Thyroid gland (tissue), 4 donors: ENCODE measurements around the gene SIRPB2. TPM values are rescaled to one million over a fixed set of nuclear protein-coding genes. Genes with fewer than 3 reads are reported as not detected.

ENCODE experiments used
- DNase-seq, 2 donors: peaks; one replicate each; pipeline ENCODE4 v3.0.0-alpha.2; 2019
- H3K27ac ChIP-seq, 3 donors: fragments of 200-600 bp; sonication (generic); 1 replicate in 2 of 3; 2 replicates in 1 of 3; pipeline ENCODE4 v1.5.1; 2016 to 2019; ENCODE audit warnings: mild to moderate bottlenecking in 1 of 3, moderate library complexity in 1 of 3
- H3K27me3 ChIP-seq: fragments of 200-600 bp; sonication (generic); one replicate; pipeline ENCODE4 v1.5.1; 2019
- H3K36me3 ChIP-seq, 2 donors: fragments of 200-600 bp; sonication (generic); one replicate each; pipeline ENCODE4 v1.5.1; 2016 to 2019
- H3K4me1 ChIP-seq, 2 donors: fragments of 200-600 bp; sonication (generic); one replicate each; pipeline ENCODE4 v1.5.1; 2017 to 2019
- H3K4me3 ChIP-seq, 3 donors: fragments of 200-600 bp; sonication (generic); replicated peaks in 1 of 3; 1 replicate in 2 of 3; 2 replicates in 1 of 3; pipeline ENCODE4 v1.5.1; 2016; ENCODE audit warnings: mild to moderate bottlenecking in 1 of 3
- H3K9me3 ChIP-seq: fragments of 200-600 bp; sonication (generic); one replicate; pipeline ENCODE4 v1.5.1; 2017
- POLR2A ChIP-seq, 2 donors: fragments of 450-650 bp; IDR thresholded peaks; one replicate each; pipeline ENCODE4 v1.6.1; 2017; ENCODE audit warnings: antibody characterized with exemption in 2 of 2, mild to moderate bottlenecking in 2 of 2, moderate library complexity in 1 of 2
- WGBS, 2 donors: methylation state at CpG; one replicate each; pipeline ENCODE4 v1.1.5; 2017; 5-methylcytosine and 5-hydroxymethylcytosine counted together
- intact Hi-C: fragments of 100-400 bp; cut with DNase I; formaldehyde crosslinking; loops from one replicate; pipeline ENCODE4 v1.15.1; 2023
- total RNA-seq, 4 donors: library from RNA; depleted of rRNA; stranded (reverse); fragments of >200 nt; gene quantifications; one replicate each; pipeline ENCODE4 v1.2.3, GENCODE V29; 2016
- TF ChIP-seq, protein P1 (sequence below), 6 experiments: fragments of 200-600 bp in 3 of 6; fragments of 450-650 bp in 3 of 6; sonication (generic) in 3 of 6; IDR thresholded peaks; one replicate each; pipeline ENCODE4 v1.5.1; 2016 to 2019; ENCODE audit warnings: antibody characterized with exemption in 6 of 6, mild to moderate bottlenecking in 2 of 6, inconsistent platforms in 1 of 6, moderate library complexity in 1 of 6

The SIRPB2 gene
- total RNA-seq, 4 donors from 2014 or later, result 1.3 to 4.5 (median 2.3) TPM

GRCh38 chr20:1489325-1489724 is 1.9 kb downstream of the SIRPB2 start:
- Histone ChIP-seq H3K27me3 (no peaks in the 10 kb centered on the region), H3K4me1 (no peaks in the 10 kb centered on the region), H3K27ac (no peak overlapping the region), H3K36me3 (no peaks in the 10 kb centered on the region), H3K4me3 (no peak overlapping the region), H3K9me3 (no peaks in the 10 kb centered on the region)
- TF ChIP-seq, protein P1, sequence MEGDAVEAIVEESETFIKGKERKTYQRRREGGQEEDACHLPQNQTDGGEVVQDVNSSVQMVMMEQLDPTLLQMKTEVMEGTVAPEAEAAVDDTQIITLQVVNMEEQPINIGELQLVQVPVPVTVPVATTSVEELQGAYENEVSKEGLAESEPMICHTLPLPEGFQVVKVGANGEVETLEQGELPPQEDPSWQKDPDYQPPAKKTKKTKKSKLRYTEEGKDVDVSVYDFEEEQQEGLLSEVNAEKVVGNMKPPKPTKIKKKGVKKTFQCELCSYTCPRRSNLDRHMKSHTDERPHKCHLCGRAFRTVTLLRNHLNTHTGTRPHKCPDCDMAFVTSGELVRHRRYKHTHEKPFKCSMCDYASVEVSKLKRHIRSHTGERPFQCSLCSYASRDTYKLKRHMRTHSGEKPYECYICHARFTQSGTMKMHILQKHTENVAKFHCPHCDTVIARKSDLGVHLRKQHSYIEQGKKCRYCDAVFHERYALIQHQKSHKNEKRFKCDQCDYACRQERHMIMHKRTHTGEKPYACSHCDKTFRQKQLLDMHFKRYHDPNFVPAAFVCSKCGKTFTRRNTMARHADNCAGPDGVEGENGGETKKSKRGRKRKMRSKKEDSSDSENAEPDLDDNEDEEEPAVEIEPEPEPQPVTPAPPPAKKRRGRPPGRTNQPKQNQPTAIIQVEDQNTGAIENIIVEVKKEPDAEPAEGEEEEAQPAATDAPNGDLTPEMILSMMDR (IDR thresholded peaks at IDR 0.05), result no peak
- no peak for TF ChIP-seq POLR2A (IDR thresholded peaks at IDR 0.05)
- intact Hi-C loops, result no loop called here
- 78 to 80% methylated on average over 2 of the region's 2 CpGs for WGBS, 2 donors
- no peak for DNase-seq

DNA sequence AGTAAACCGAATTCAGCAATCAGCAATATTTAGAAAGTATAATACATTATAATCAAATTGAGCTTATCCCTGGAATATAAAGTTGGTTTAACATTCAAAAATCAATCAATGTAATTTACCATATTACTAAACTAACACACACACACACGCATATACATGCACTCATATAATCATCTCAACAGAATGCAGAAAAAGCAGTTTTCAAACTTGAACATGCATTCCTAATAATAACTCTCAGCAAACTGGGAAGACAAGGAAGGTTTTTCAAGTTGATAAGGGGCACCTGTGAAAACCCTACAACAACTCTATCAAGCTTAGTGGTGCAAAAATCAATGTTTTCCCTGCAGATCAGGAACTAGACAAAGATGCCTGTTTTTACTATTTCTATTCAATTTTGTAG is 4.7 kb downstream of the SIRPB2 start:
- intact Hi-C loops, result no loop called here
- WGBS, 2 donors, result 78 to 84% methylated on average over 2 of the region's 2 CpGs
- H3K9me3 ChIP-seq, result no peaks in the 10 kb centered on the region

GRCh38 chr20:1484438-1485116 is 6.6 kb downstream of the SIRPB2 start:
- H3K36me3 ChIP-seq, result no peaks in the 10 kb centered on the region
- H3K27me3 ChIP-seq, result no peaks in the 10 kb centered on the region
- TF ChIP-seq POLR2A (IDR thresholded peaks at IDR 0.05), result no peak
- TF ChIP-seq, protein P1 (IDR thresholded peaks at IDR 0.05), result no peak
- H3K4me1 ChIP-seq, result no peaks in the 10 kb centered on the region
- H3K9me3 ChIP-seq, result no peaks in the 10 kb centered on the region
- no peak overlapping the region for H3K27ac ChIP-seq
- no peak overlapping the region for H3K4me3 ChIP-seq
- intact Hi-C loops, result no loop called here
- no peak for DNase-seq
- WGBS, 2 donors, result 51 to 54% methylated on average over 5 of the region's 5 CpGs

More for the DNA sequence above, 4.7 kb downstream of the SIRPB2 start:
- DNase-seq, result no peak
- Histone ChIP-seq H3K4me3 (no peak overlapping the region), H3K4me1 (no peaks in the 10 kb centered on the region), H3K27me3 (no peaks in the 10 kb centered on the region), H3K27ac (no peak overlapping the region), H3K36me3 (no peaks in the 10 kb centered on the region)
- TF ChIP-seq, protein P1 (IDR thresholded peaks at IDR 0.05), result no peak
- TF ChIP-seq POLR2A (IDR thresholded peaks at IDR 0.05), result no peak

GRCh38 chr20:1479831-1480595 is 11.2 kb downstream of the SIRPB2 start:
- no peak for DNase-seq
- H3K36me3 ChIP-seq, result no peaks in the 10 kb centered on the region
- no peak overlapping the region for H3K4me3 ChIP-seq
- TF ChIP-seq POLR2A (IDR thresholded peaks at IDR 0.05), result no peak
- TF ChIP-seq, protein P1 (IDR thresholded peaks at IDR 0.05), result no peak
- no peaks in the 10 kb centered on the region for H3K9me3 ChIP-seq
- H3K4me1 ChIP-seq, result no peaks in the 10 kb centered on the region
- WGBS, 2 donors, result 70 to 76% methylated on average over 9 of the region's 9 CpGs
- intact Hi-C loops, result no loop called here
- no peaks in the 10 kb centered on the region for H3K27me3 ChIP-seq
- H3K27ac ChIP-seq, result no peak overlapping the region

GRCh38 chr20:1478566-1478965 is 12.7 kb downstream of the SIRPB2 start:
- Histone ChIP-seq H3K9me3 (no peaks in the 10 kb centered on the region), H3K36me3 (no peaks in the 10 kb centered on the region), H3K27ac (no peak overlapping the region), H3K4me1 (no peaks in the 10 kb centered on the region), H3K27me3 (no peaks in the 10 kb centered on the region), H3K4me3 (no peak overlapping the region)
- intact Hi-C loops, result no loop called here
- 76 to 89% methylated on average over 4 of the region's 4 CpGs for WGBS, 2 donors
- no peak for DNase-seq
- TF ChIP-seq, protein P1 (IDR thresholded peaks at IDR 0.05), result no peak
- TF ChIP-seq POLR2A (IDR thresholded peaks at IDR 0.05), result no peak
